IPS DF 6.9 (cell line): ENCODE results near the gene PPP1R12B.
"Not testable (repeated sequence)": the region's sequence is repeated elsewhere in the genome, so short reads cannot be mapped to it uniquely, and the experiment has no call there.

ENCODE experiments used
- DNase-seq: peaks from one replicate; pipeline ENCODE4 v3.0.0-alpha.2; 2013; ENCODE audit warnings: low read depth, low spot score
- H3K27ac ChIP-seq: one replicate; pipeline ENCODE4 v1.5.1; 2013; ENCODE audit warnings: low read length, control low read depth
- H3K27me3 ChIP-seq: 2 replicates; pipeline ENCODE4 v1.6.1; 2013; ENCODE audit warnings: mild to moderate bottlenecking, low read length; ENCODE audit not compliant: control insufficient read depth, insufficient read depth
- H3K36me3 ChIP-seq: 2 replicates; pipeline ENCODE4 v1.6.1; 2013; ENCODE audit warnings: low read length; ENCODE audit not compliant: control insufficient read depth, insufficient read depth
- H3K4me1 ChIP-seq: 2 replicates; pipeline ENCODE4 v1.6.1; 2013; ENCODE audit warnings: low read length; ENCODE audit not compliant: control insufficient read depth, insufficient read depth
- H3K4me3 ChIP-seq: 2 replicates; pipeline ENCODE4 v1.5.1; 2013; ENCODE audit warnings: mild to moderate bottlenecking, low read length
- H3K9me3 ChIP-seq: 2 replicates; pipeline ENCODE4 v1.6.1; 2013; ENCODE audit warnings: low read length, inconsistent platforms; ENCODE audit not compliant: control insufficient read depth, insufficient read depth
- WGBS: extraction: QIAGEN DNeasy Blood & Tissue Kit; methylation state at CpG from one replicate; pipeline ENCODE4 v1.1.7; 2013; ENCODE audit warnings: mixed read lengths, missing lambda C conversion rate; ENCODE audit not compliant: insufficient read length, insufficient coverage; 5-methylcytosine and 5-hydroxymethylcytosine counted together

Gene PPP1R12B

GRCh38 chr1:202613571-202613970, 265.1 kb downstream of the PPP1R12B start:
- DNase-seq, result no peak
- Histone ChIP-seq H3K9me3 (no peaks in the 10 kb centered on the region), H3K4me3 (no peak overlapping the region), H3K27ac (no peak overlapping the region), H3K36me3 (no peaks in the 10 kb centered on the region), H3K27me3 (no peaks in the 10 kb centered on the region), H3K4me1 (no peaks in the 10 kb centered on the region)
- WGBS, result no CpG with 5 or more reads among the region's 4 CpGs

GRCh38 chr1:202614363-202615207, 266.1 kb downstream of the PPP1R12B start:
- H3K4me1 ChIP-seq, H3K4me3 ChIP-seq, H3K27me3 ChIP-seq, DNase-seq, H3K36me3 ChIP-seq, H3K27ac ChIP-seq, H3K9me3 ChIP-seq: not testable (repeated sequence)
- no CpG with 5 or more reads among the region's 11 CpGs for WGBS

GRCh38 chr1:202615208-202615500, 266.7 kb downstream of the PPP1R12B start:
- DNase-seq, H3K9me3 ChIP-seq, H3K27ac ChIP-seq, H3K4me3 ChIP-seq, H3K27me3 ChIP-seq, H3K36me3 ChIP-seq, H3K4me1 ChIP-seq: not testable (repeated sequence)
- no CpG with 5 or more reads among the region's 1 CpG for WGBS

- WGBS, result no CpG with 5 or more reads among the region's 11 CpGs
- Histone ChIP-seq H3K27me3 (no peaks in the 10 kb centered on the region), H3K4me1 (no peaks in the 10 kb centered on the region), H3K9me3 (no peaks in the 10 kb centered on the region), H3K27ac (no peak overlapping the region), H3K36me3 (no peaks in the 10 kb centered on the region), H3K4me3 (no peak overlapping the region)
- DNase-seq, result no peak
Observed at GRCh38 chr1:202615501-202616354, 267.2 kb downstream of the PPP1R12B start.

GRCh38 chr1:202616355-202616915, 267.9 kb downstream of the PPP1R12B start:
- no peak for DNase-seq
- H3K36me3 ChIP-seq, result no peaks in the 10 kb centered on the region
- no peak overlapping the region for H3K4me3 ChIP-seq
- H3K4me1 ChIP-seq, result no peaks in the 10 kb centered on the region
- no peak overlapping the region for H3K27ac ChIP-seq
- no peaks in the 10 kb centered on the region for H3K27me3 ChIP-seq
- no peaks in the 10 kb centered on the region for H3K9me3 ChIP-seq
- WGBS, result no CpG with 5 or more reads among the region's 13 CpGs

GRCh38 chr1:202619012-202619411, 270.5 kb downstream of the PPP1R12B start:
- H3K27me3 ChIP-seq, DNase-seq, H3K4me3 ChIP-seq, H3K27ac ChIP-seq, H3K36me3 ChIP-seq, H3K4me1 ChIP-seq, H3K9me3 ChIP-seq: not testable (repeated sequence)
- WGBS, result no CpG with 5 or more reads among the region's 11 CpGs

- Histone ChIP-seq H3K36me3 (no peaks in the 10 kb centered on the region), H3K9me3 (no peaks in the 10 kb centered on the region), H3K27ac (no peak overlapping the region), H3K27me3 (no peaks in the 10 kb centered on the region), H3K4me3 (no peak overlapping the region), H3K4me1 (peaks cover 2% of the 10 kb centered on the region; the same call in 1 of the 2 replicates)
- no peak for DNase-seq
- no CpG with 5 or more reads among the region's 2 CpGs for WGBS
Observed at GRCh38 chr1:202619505-202619904, 271.0 kb downstream of the PPP1R12B start.

GRCh38 chr1:202620036-202620435, 271.5 kb downstream of the PPP1R12B start:
- H3K4me3 ChIP-seq, H3K4me1 ChIP-seq, H3K9me3 ChIP-seq, H3K27me3 ChIP-seq, H3K27ac ChIP-seq, DNase-seq, H3K36me3 ChIP-seq: not testable (repeated sequence)
- WGBS, result no CpG with 5 or more reads among the region's 2 CpGs

GRCh38 chr1:202621446-202621845, 272.9 kb downstream of the PPP1R12B start:
- no CpG with 5 or more reads among the region's 3 CpGs for WGBS
- Histone ChIP-seq H3K9me3 (no peaks in the 10 kb centered on the region), H3K36me3 (no peaks in the 10 kb centered on the region), H3K4me3 (no peak overlapping the region), H3K27ac (no peak overlapping the region), H3K4me1 (peaks cover 2% of the 10 kb centered on the region; the same call in 1 of the 2 replicates), H3K27me3 (no peaks in the 10 kb centered on the region)
- DNase-seq, result no peak

GRCh38 chr1:202622388-202622787, 273.9 kb downstream of the PPP1R12B start:
- WGBS, result no CpG with 5 or more reads among the region's 8 CpGs
- no peak for DNase-seq
- H3K27ac ChIP-seq, result no peak overlapping the region

More at GRCh38 chr1:202622388-202622787, 273.9 kb downstream of the PPP1R12B start:
- H3K9me3 ChIP-seq, result no peaks in the 10 kb centered on the region
- no peaks in the 10 kb centered on the region for H3K27me3 ChIP-seq
- no peak overlapping the region for H3K4me3 ChIP-seq
- H3K4me1 ChIP-seq, result peaks cover 4% of the 10 kb centered on the region
- H3K36me3 ChIP-seq, result no peaks in the 10 kb centered on the region
